Fibroblast of lung (primary cell): ENCODE results near the gene FGD4. TPM values are rescaled to one million over a fixed set of nuclear protein-coding genes. Genes with fewer than 3 reads are reported as not detected.

Source experiments
- DNase-seq, 2 donors: peaks; one replicate each; pipeline versions ENCODE4 v3.0.0 to v3.0.0-alpha.2; 2010; ENCODE audit warnings: low read depth in 2 of 2
- H2AFZ ChIP-seq: 2 replicates; pipeline ENCODE4 v1.5.1; 2012; ENCODE audit warnings: low read length, control low read depth, inconsistent platforms
- H3K27ac ChIP-seq: 2 replicates; pipeline ENCODE4 v1.5.1; 2011; ENCODE audit warnings: low read length, control low read depth; ENCODE audit not compliant: insufficient read depth
- H3K27me3 ChIP-seq: 2 replicates; pipeline ENCODE4 v1.5.1; 2011; ENCODE audit warnings: mild to moderate bottlenecking, low read length; ENCODE audit not compliant: control insufficient read depth, insufficient read depth
- H3K36me3 ChIP-seq: 2 replicates; pipeline ENCODE4 v1.5.1; 2011; ENCODE audit warnings: low read length; ENCODE audit not compliant: control insufficient read depth, insufficient read depth
- H3K4me1 ChIP-seq: 2 replicates; pipeline ENCODE4 v1.5.1; 2011; ENCODE audit warnings: low read length; ENCODE audit not compliant: control insufficient read depth, insufficient read depth; ENCODE audit errors: extremely low read depth
- H3K4me2 ChIP-seq: 2 replicates; pipeline ENCODE4 v1.5.1; 2011; ENCODE audit warnings: low read length, control low read depth; ENCODE audit not compliant: insufficient read depth; ENCODE audit errors: extremely low read depth
- H3K4me3 ChIP-seq, 4 experiments: fragments of 200-600 bp in 1 of 4; sonication (generic) in 1 of 4; replicated peaks in 1 of 4; 2 replicates each; pipeline ENCODE4 v1.5.1; 2011 to 2016; ENCODE audit warnings: low read length in 4 of 4, low read depth in 3 of 4, mild to moderate bottlenecking in 3 of 4, control low read depth in 2 of 4, inconsistent platforms in 1 of 4, mixed read lengths in 1 of 4; ENCODE audit not compliant: insufficient read depth in 1 of 4; ENCODE audit errors: control extremely low read depth in 1 of 4
- H3K79me2 ChIP-seq: 2 replicates; pipeline ENCODE4 v1.5.1; 2012; ENCODE audit warnings: mild to moderate bottlenecking, low read length, inconsistent platforms; ENCODE audit not compliant: control insufficient read depth, insufficient read depth
- H3K9ac ChIP-seq: 2 replicates; pipeline ENCODE4 v1.5.1; 2011; ENCODE audit warnings: mild to moderate bottlenecking, low read length, control low read depth; ENCODE audit not compliant: insufficient read depth
- H3K9me3 ChIP-seq: 2 replicates; pipeline ENCODE4 v1.5.1; 2012; ENCODE audit warnings: low read depth, low read length; ENCODE audit not compliant: control insufficient read depth, insufficient read depth
- H4K20me1 ChIP-seq: 2 replicates; pipeline ENCODE4 v1.5.1; 2011; ENCODE audit warnings: low read length; ENCODE audit not compliant: control insufficient read depth, insufficient read depth; ENCODE audit errors: extremely low read depth
- EZH2 ChIP-seq: IDR thresholded peaks from 2 replicates; pipeline ENCODE4 v1.5.1; 2012; ENCODE audit warnings: low read length, control low read depth, mild to moderate bottlenecking; ENCODE audit errors: missing control alignments
- polyA plus RNA-seq, 2 donors: library from polyadenylated mRNA; depleted of rRNA in 1 of 2; stranded (reverse) in 1 of 2; unstranded in 1 of 2; fragments of >200 nt; gene quantifications; 2 replicates each; pipeline ENCODE4 v1.2.1, GENCODE V29; 2011 to 2012; ENCODE audit warnings: missing spikeins in 1 of 2
- total RNA-seq: library from RNA; depleted of rRNA; stranded (reverse); fragments of >200 nt; gene quantifications from 2 replicates; pipeline ENCODE4 v1.2.1, GENCODE V29; 2014
- TF ChIP-seq, protein P1 (sequence below), 2 donors: IDR thresholded peaks in 1 of 2; conservative IDR thresholded peaks in 1 of 2; 1 replicate in 1 of 2; 2 replicates in 1 of 2; pipeline ENCODE4 v1.5.1; 2011 to 2012; ENCODE audit warnings: low read length in 2 of 2, control low read depth in 1 of 2, inconsistent platforms in 1 of 2, low read depth in 1 of 2, mild to moderate bottlenecking in 1 of 2

The FGD4 gene
- total and polyA plus RNA-seq, 2 donors (not counting 1 experiment from before 2014, with no cell fraction given), result 7.6 to 12.2 TPM

DNA sequence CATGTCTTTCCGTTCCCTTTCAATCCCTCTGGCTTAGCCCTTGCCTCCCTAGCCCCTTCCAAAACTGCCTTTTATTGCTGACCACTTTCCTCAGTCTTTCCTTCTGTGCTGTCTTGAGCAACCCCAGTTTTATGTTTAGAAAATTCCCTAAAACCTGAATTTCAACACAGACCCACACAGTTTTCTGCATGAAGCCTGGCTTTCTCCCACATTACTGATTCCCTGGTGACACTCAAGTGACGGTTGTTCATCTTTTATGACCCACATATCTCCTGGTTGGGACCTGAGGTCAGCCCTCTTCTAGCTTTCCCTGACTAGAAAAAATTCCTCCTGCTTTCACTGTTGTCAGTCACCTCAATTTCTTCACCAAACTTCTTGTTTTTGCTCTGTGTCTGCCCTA lies 21.0 kb downstream of the FGD4 start:
- no peak overlapping the region for H3K4me3 ChIP-seq
- TF ChIP-seq, protein P1, sequence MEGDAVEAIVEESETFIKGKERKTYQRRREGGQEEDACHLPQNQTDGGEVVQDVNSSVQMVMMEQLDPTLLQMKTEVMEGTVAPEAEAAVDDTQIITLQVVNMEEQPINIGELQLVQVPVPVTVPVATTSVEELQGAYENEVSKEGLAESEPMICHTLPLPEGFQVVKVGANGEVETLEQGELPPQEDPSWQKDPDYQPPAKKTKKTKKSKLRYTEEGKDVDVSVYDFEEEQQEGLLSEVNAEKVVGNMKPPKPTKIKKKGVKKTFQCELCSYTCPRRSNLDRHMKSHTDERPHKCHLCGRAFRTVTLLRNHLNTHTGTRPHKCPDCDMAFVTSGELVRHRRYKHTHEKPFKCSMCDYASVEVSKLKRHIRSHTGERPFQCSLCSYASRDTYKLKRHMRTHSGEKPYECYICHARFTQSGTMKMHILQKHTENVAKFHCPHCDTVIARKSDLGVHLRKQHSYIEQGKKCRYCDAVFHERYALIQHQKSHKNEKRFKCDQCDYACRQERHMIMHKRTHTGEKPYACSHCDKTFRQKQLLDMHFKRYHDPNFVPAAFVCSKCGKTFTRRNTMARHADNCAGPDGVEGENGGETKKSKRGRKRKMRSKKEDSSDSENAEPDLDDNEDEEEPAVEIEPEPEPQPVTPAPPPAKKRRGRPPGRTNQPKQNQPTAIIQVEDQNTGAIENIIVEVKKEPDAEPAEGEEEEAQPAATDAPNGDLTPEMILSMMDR (conservative IDR thresholded peaks at IDR 0.05 in 1 of 2, IDR thresholded peaks at IDR 0.05 in 1 of 2; ENCODE audit: low read depth in 1 of 2, low read length in 2 of 2), result no peak
- no peak for TF ChIP-seq EZH2
- DNase-seq, result no peak
- H3K36me3 ChIP-seq, result no peaks in the 10 kb centered on the region
- no peaks in the 10 kb centered on the region for H3K4me1 ChIP-seq
- no peaks in the 10 kb centered on the region for H4K20me1 ChIP-seq
- H3K27me3 ChIP-seq, result no peaks in the 10 kb centered on the region
- H3K79me2 ChIP-seq, result no peaks in the 10 kb centered on the region
- no peak overlapping the region for H3K4me2 ChIP-seq
- H2AFZ ChIP-seq, result no peak overlapping the region
- H3K9ac ChIP-seq, result no peak overlapping the region
- H3K27ac ChIP-seq, result no peak overlapping the region
- no peaks in the 10 kb centered on the region for H3K9me3 ChIP-seq

DNA sequence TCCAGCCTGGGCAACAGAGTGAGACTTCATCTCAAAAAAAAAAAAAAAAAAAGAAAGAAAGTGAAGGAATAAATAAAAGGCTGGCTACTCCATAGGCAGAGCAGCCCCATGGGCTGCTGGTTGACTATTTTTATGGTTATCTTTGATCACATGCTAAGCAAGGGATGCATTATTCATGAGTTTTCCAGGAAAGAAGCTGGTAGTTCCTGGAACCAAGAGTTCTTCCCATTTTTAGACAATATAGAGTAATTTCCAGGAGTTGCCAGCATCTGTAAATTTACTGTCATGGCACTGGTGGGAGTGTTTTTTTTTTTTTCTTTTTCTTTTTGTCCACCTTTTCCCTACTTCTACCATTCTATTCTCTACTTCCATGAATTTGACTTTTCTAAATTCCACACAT lies 24.2 kb downstream of the FGD4 start:
- Histone ChIP-seq H3K4me3 (no peak overlapping the region), H3K27ac (no peak overlapping the region), H3K79me2 (no peaks in the 10 kb centered on the region), H2AFZ (no peak overlapping the region), H3K27me3 (peaks cover 1% of the 10 kb centered on the region), H3K9ac (no peak overlapping the region), H3K36me3 (no peaks in the 10 kb centered on the region), H3K4me1 (no peaks in the 10 kb centered on the region), H3K9me3 (no peaks in the 10 kb centered on the region), H3K4me2 (no peak overlapping the region), H4K20me1 (no peaks in the 10 kb centered on the region)
- DNase-seq, result no peak
- TF ChIP-seq, protein P1 (conservative IDR thresholded peaks at IDR 0.05 in 1 of 2, IDR thresholded peaks at IDR 0.05 in 1 of 2; ENCODE audit: low read depth in 1 of 2, low read length in 2 of 2), result no peak
- TF ChIP-seq EZH2, result no peak

DNA sequence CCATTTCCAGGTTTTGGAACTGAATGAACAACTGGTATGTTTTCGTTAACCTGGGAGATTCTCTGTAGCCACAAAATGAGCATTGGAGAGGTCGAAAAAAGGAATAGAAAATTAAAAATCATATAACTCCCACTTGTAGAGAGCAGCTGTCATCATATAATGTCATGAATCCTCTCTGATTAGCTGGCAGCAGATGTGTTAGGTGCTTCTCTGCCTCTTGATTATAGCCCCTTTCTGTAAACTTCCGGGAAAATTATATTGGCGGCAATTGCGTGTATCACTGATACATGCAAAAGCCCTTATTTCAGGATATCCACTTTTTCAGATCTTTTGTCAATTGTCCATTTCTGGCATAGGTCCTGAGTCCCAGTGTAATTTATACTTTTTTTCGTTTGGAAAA lies 31.7 kb downstream of the FGD4 start:
- Histone ChIP-seq H3K36me3 (no peaks in the 10 kb centered on the region), H3K27me3 (peaks cover 2% of the 10 kb centered on the region), H3K4me1 (no peaks in the 10 kb centered on the region), H3K4me2 (no peak overlapping the region), H4K20me1 (no peaks in the 10 kb centered on the region), H3K27ac (no peak overlapping the region), H3K9ac (no peak overlapping the region), H2AFZ (no peak overlapping the region), H3K9me3 (no peaks in the 10 kb centered on the region), H3K4me3 (no peak overlapping the region), H3K79me2 (no peaks in the 10 kb centered on the region)
- DNase-seq, result no peak
- TF ChIP-seq, protein P1 (conservative IDR thresholded peaks at IDR 0.05 in 1 of 2, IDR thresholded peaks at IDR 0.05 in 1 of 2; ENCODE audit: low read depth in 1 of 2, low read length in 2 of 2), result no peak
- no peak for TF ChIP-seq EZH2
